Keratinocyte (primary cell): ENCODE results near the gene STX17. TPM values are rescaled to one million over a fixed set of nuclear protein-coding genes. Genes with fewer than 3 reads are reported as not detected.
"Not testable (repeated sequence)": the region's sequence is repeated elsewhere in the genome, so short reads cannot be mapped to it uniquely, and the experiment has no call there.

Experiments
- DNase-seq: peaks from one replicate; pipeline ENCODE4 v3.0.0-alpha.2; 2011; ENCODE audit warnings: low read depth, missing footprints, low spot score
- FAIRE-seq: peaks from 2 replicates; lab custom pipeline; 2011; peaks lifted over from hg19 to GRCh38; lab: Jason Lieb, UNC
- H2AFZ ChIP-seq: 2 replicates; pipeline ENCODE4 v1.6.0; 2012; ENCODE audit warnings: low read length, control low read depth, inconsistent platforms; ENCODE audit not compliant: control insufficient read depth
- H3K27ac ChIP-seq: 2 replicates; pipeline ENCODE4 v1.5.1; 2011; ENCODE audit warnings: low read length; ENCODE audit not compliant: control insufficient read depth, insufficient read depth
- H3K27me3 ChIP-seq: 3 replicates; pipeline ENCODE4 v1.6.0; 2011; ENCODE audit warnings: low read length; ENCODE audit not compliant: control insufficient read depth, insufficient read depth; ENCODE audit errors: extremely low read depth
- H3K36me3 ChIP-seq, 2 experiments: 2 replicates in 1 of 2; 3 replicates in 1 of 2; pipeline ENCODE4 v1.5.1; 2011; ENCODE audit warnings: low read length in 2 of 2, mild to moderate bottlenecking in 1 of 2; ENCODE audit not compliant: control insufficient read depth in 2 of 2, insufficient read depth in 2 of 2; ENCODE audit errors: extremely low read depth in 1 of 2
- H3K4me1 ChIP-seq: 3 replicates; pipeline ENCODE4 v1.5.1; 2011; ENCODE audit warnings: low read length; ENCODE audit not compliant: control insufficient read depth, insufficient read depth; ENCODE audit errors: extremely low read depth
- H3K4me2 ChIP-seq: 3 replicates; pipeline ENCODE4 v1.6.0; 2011; ENCODE audit warnings: low read depth, low read length; ENCODE audit not compliant: control insufficient read depth, insufficient read depth; ENCODE audit errors: extremely low read depth
- H3K4me3 ChIP-seq, 3 experiments: fragments of 200-600 bp in 1 of 3; sonication (generic) in 1 of 3; 2 replicates in 2 of 3; 3 replicates in 1 of 3; pipeline ENCODE4 v1.5.1; 2011 to 2016; ENCODE audit warnings: low read length in 3 of 3, mild to moderate bottlenecking in 3 of 3, control low read depth in 2 of 3, inconsistent platforms in 1 of 3, low read depth in 1 of 3, mixed read lengths in 1 of 3, mixed run types in 1 of 3, moderate library complexity in 1 of 3; ENCODE audit not compliant: control insufficient read depth in 2 of 3, insufficient read depth in 2 of 3; ENCODE audit errors: extremely low read depth in 1 of 3
- H3K79me2 ChIP-seq: 2 replicates; pipeline ENCODE4 v1.6.0; 2012; ENCODE audit warnings: low read length; ENCODE audit not compliant: control insufficient read depth, insufficient read depth
- H3K9ac ChIP-seq: 3 replicates; pipeline ENCODE4 v1.6.0; 2011; ENCODE audit warnings: low read length; ENCODE audit not compliant: control insufficient read depth, insufficient read depth; ENCODE audit errors: extremely low read depth
- H3K9me1 ChIP-seq: 3 replicates; pipeline ENCODE4 v1.6.0; 2011; ENCODE audit warnings: low read length; ENCODE audit not compliant: control insufficient read depth, insufficient read depth; ENCODE audit errors: extremely low read depth
- H3K9me3 ChIP-seq: 2 replicates; pipeline ENCODE4 v1.5.1; 2012; ENCODE audit warnings: low read depth, low read length; ENCODE audit not compliant: control insufficient read depth
- H4K20me1 ChIP-seq: 3 replicates; pipeline ENCODE4 v1.6.0; 2011; ENCODE audit warnings: low read length; ENCODE audit not compliant: control insufficient read depth, insufficient read depth; ENCODE audit errors: extremely low read depth
- CTCF ChIP-seq, 3 experiments: IDR thresholded peaks in 1 of 3; conservative IDR thresholded peaks in 1 of 3; optimal IDR thresholded peaks in 1 of 3; 2 replicates in 2 of 3; 3 replicates in 1 of 3; pipeline versions ENCODE3 to v1.5.1; 2011; ENCODE audit warnings: low read length in 3 of 3, mild to moderate bottlenecking in 3 of 3, moderate library complexity in 2 of 3, control low read depth in 1 of 3, inconsistent platforms in 1 of 3; ENCODE audit not compliant: insufficient read depth in 2 of 3; ENCODE audit errors: extremely low read depth in 1 of 3
- EZH2 ChIP-seq: IDR thresholded peaks from one replicate; pipeline ENCODE4 v1.6.1; 2012; ENCODE audit warnings: inconsistent platforms, mild to moderate bottlenecking, low read length, moderate library complexity
- dilution Hi-C: fragments of 300-500 bp; cut with MboI; formaldehyde crosslinking; loops from one replicate; pipeline ENCODE4 v1.7.0; 2020; ENCODE audit warnings: low sequenced_read_pairs; ENCODE audit not compliant: extremely low pct_ligation_motif_present
- polyA plus RNA-seq, 5 experiments: library from polyadenylated mRNA; depleted of rRNA in 3 of 5; stranded (reverse) in 3 of 5; stranded (forward) in 1 of 5; unstranded in 1 of 5; fragments of >200 nt; gene quantifications; 1 replicate in 1 of 5; 2 replicates in 3 of 5; 3 replicates in 1 of 5; pipeline versions ENCODE4 v1.2.1 to v1.2.3, GENCODE V29; 2011 to 2012; ENCODE audit warnings: missing spikeins in 2 of 5, low read depth in 1 of 5, low replicate concordance in 1 of 5

STX17 gene
- polyA plus RNA-seq, 1 donor (not counting 4 experiments of a cell fraction or from before 2014, with no cell fraction given): 12.6 TPM

DNA sequence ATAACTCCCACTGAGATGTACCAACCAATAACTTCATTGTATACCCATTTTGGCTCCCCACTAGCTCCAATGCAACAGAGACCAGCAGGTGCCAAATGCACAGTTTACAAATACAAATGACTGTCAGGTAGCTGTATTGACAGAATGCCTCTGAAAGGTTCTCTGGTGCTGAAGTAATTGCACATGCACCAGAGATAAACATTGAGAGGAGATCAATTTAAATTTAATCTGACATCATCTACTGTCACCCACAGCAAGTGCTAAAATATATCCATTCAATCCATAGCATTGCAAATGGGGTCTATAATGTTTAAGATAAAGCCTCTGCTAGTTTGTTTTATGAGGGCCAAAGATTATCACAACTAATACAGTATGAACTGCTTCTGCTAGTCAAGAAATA is 80.2 kb downstream of the STX17 start:
- no peak for FAIRE-seq

DNA sequence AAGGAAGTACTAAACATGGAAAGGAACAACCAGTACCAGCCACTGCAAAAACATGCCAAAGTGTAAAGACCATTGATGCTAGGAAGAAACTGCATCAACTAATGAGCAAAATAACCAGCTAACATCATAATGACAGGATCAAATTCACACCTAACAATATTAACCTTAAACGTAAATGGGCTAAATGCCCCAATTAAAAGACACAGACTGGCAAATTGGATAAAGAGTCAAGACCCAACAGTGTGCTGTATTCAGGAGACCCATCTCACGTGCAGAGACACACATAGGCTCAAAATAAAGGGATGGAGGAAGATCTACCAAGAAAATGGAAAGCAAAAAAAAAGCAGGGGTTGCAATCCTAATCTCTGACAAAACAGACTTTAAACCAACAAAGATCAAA is 84.1 kb downstream of the STX17 start:
- H3K27me3 ChIP-seq, H3K4me2 ChIP-seq, H3K4me3 ChIP-seq, H3K9me1 ChIP-seq, H4K20me1 ChIP-seq, dilution Hi-C loops, H3K36me3 ChIP-seq, H3K4me1 ChIP-seq, H3K79me2 ChIP-seq, FAIRE-seq, H3K27ac ChIP-seq, H2AFZ ChIP-seq, H3K9me3 ChIP-seq, H3K9ac ChIP-seq, DNase-seq: not testable (repeated sequence)

More for the DNA sequence above, 80.2 kb downstream of the STX17 start:
- no peaks in the 10 kb centered on the region for H4K20me1 ChIP-seq
- H3K9ac ChIP-seq: no peak overlapping the region
- H3K79me2 ChIP-seq: no peaks in the 10 kb centered on the region
- no peak for DNase-seq
- no peak overlapping the region for H3K4me2 ChIP-seq
- no peak overlapping the region for H3K4me3 ChIP-seq
- H3K9me1 ChIP-seq: no peaks in the 10 kb centered on the region
- dilution Hi-C loops: no loop called here
- H3K36me3 ChIP-seq: peaks cover 0 to 4% of the 10 kb centered on the region in 2 experiments
- no peak for TF ChIP-seq EZH2
- no peak for TF ChIP-seq CTCF (optimal IDR thresholded peaks at IDR 0.05 in 1 of 3, IDR thresholded peaks at IDR 0.05 in 1 of 3, conservative IDR thresholded peaks at IDR 0.05 in 1 of 3; ENCODE audit: extremely low read depth in 1 of 3, insufficient read depth in 2 of 3, low read length in 3 of 3)
- no peaks in the 10 kb centered on the region for H3K4me1 ChIP-seq
- peaks cover 2% of the 10 kb centered on the region for H3K9me3 ChIP-seq
- no peaks in the 10 kb centered on the region for H3K27me3 ChIP-seq
- H3K27ac ChIP-seq: no peak overlapping the region
- H2AFZ ChIP-seq: no peak overlapping the region

GRCh38 chr9:99998266-99998665 is 91.8 kb downstream of the STX17 start:
- dilution Hi-C loops: no loop called here
- Histone ChIP-seq H3K4me2 (no peak overlapping the region), H2AFZ (no peak overlapping the region), H3K36me3 (peaks cover under 1 to 4% of the 10 kb centered on the region in 2 experiments), H3K4me1 (no peaks in the 10 kb centered on the region), H3K79me2 (no peaks in the 10 kb centered on the region), H3K4me3 (no peak overlapping the region), H3K9me3 (peaks cover 3% of the 10 kb centered on the region), H3K9ac (no peak overlapping the region), H3K27ac (no peak overlapping the region), H3K27me3 (no peaks in the 10 kb centered on the region), H3K9me1 (no peaks in the 10 kb centered on the region), H4K20me1 (no peaks in the 10 kb centered on the region)
- TF ChIP-seq EZH2: no peak
- no peak for FAIRE-seq
- no peak for DNase-seq
